ES-I3 (cell line): ENCODE measurements around the gene ERI3.

Experiments used
- H3K36me3 ChIP-seq: 2 replicates; pipeline ENCODE4 v1.6.1; 2013; ENCODE audit warnings: mild to moderate bottlenecking, low read length, control low read depth, moderate library complexity; ENCODE audit not compliant: insufficient read depth
- H3K4me1 ChIP-seq: 2 replicates; pipeline ENCODE4 v1.6.1; 2013; ENCODE audit warnings: mild to moderate bottlenecking, control low read depth, low read length; ENCODE audit not compliant: insufficient read depth
- H3K9ac ChIP-seq: 2 replicates; pipeline ENCODE4 v1.6.1; 2013; ENCODE audit warnings: low read depth, mild to moderate bottlenecking, low read length, moderate library complexity
- H3K9me3 ChIP-seq: 2 replicates; pipeline ENCODE4 v1.6.1; 2013; ENCODE audit warnings: mild to moderate bottlenecking, low read length, moderate library complexity; ENCODE audit not compliant: control insufficient read depth, insufficient read depth

Gene ERI3

DNA sequence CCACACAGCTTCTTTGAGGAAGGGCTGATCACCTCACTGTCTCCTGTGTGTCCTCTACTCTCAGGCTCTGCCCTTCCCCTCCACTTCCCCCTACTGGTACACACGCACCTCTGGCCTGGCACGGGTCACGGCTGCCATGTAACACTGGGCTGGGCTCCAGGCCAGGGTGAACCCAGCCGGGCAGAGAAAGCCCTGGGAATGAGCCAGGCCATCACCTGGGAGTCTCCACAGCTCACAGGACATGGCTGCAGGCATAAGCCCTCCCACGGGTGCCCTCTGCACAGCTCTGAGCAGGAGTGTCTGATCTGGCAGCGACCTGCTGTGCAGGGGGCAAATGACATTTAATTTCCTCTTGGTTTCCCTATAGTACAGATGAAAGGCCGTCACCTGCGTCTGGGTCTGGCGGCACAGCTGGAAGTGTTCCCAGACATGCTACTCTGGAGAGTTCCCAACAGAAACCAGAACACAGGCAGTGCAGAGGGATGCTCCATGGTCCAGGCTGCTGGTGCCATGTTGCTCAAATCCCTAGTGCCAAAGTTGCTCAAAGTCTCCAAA lies 61.2 kb downstream of the ERI3 start:
- Histone ChIP-seq H3K9me3 (no peaks in the 10 kb centered on the region), H3K36me3 (no peaks in the 10 kb centered on the region; the same call in none of the 2 replicates), H3K9ac (no peak overlapping the region), H3K4me1 (no peaks in the 10 kb centered on the region)

DNA sequence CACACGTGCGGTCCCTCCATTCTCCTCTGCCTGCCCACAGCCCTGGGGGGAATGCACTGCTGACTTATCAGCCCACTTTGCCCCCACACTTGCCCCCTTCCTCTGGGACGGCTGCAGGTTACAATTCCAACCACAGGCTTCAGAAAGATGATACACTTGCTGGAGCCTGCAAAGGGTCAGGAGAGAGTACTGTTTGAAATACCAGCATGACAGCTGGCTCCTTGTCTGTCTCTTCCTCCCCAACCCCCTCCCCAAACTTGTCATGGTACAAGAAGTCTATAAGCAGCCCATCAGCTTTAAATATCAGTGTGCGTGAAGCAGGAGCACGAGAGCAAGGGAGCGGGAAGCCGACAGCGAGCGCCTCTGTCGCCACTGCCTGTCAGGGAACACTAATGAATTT lies 62.4 kb downstream of the ERI3 start:
- Histone ChIP-seq H3K9ac (no peak overlapping the region), H3K4me1 (no peaks in the 10 kb centered on the region), H3K9me3 (no peaks in the 10 kb centered on the region), H3K36me3 (no peaks in the 10 kb centered on the region; the same call in none of the 2 replicates)

DNA sequence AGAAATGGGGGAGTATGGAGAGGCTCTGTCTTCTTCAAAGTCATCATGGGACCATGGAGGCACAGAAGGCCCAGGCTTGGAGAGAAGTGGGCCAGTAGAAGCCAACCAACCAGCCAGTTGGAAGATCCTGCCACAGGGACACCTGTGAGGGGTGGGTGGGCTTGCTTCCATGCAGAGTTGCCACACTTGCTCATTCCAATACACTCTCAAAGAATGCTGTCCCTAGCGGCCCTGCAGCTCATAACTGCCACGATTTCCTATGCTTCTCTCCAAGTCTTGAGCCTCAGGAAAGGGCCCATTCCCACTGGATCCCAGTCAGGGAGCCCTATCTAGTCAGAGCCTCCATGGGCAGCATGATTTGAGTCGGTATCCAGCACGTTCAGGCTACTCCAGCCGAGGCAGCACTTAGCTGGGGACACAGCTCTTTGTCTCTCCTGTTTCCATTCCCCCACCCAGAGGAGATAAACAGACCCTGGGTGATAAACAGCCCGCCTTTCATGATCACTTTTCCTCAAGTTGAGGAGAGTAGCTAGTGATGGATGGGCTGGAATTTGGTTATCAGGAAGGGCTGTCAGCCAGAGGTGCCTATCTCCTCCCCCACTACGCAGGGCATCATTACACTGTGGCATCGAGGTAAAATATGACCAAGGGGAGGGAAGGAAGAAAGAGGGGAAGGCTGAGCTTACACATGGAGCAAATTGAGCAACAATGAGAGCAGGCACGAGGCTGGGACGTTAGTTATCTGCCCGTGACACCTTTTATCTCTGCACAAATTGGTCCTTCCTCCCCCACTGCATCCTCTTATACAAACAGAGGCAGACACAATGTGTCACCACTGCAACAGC lies 64.6 kb downstream of the ERI3 start:
- Histone ChIP-seq H3K4me1 (no peaks in the 10 kb centered on the region), H3K9me3 (no peaks in the 10 kb centered on the region), H3K9ac (no peak overlapping the region), H3K36me3 (no peaks in the 10 kb centered on the region; the same call in none of the 2 replicates)

DNA sequence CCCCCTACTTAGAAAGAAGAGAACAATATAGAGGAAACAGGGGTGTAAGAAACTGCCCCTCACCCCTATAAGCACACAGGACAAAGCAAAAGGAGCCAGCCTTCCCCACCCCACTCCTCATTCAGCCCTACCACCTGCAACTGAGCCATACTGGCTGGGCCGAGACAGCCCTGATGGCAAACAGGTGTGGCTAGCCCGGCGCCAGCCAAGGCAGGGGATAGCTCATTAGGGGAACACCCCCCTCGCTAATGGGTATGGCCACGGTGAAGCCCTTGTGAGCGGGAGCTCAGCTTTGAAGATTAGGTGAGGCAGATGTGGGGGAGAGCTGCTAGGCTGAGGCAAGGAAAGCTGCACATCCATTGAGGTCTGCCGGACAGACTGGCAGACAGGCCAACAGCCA lies 65.5 kb downstream of the ERI3 start:
- Histone ChIP-seq H3K4me1 (no peaks in the 10 kb centered on the region), H3K9me3 (no peaks in the 10 kb centered on the region), H3K9ac (no peak overlapping the region), H3K36me3 (no peaks in the 10 kb centered on the region; the same call in 1 of the 2 replicates)

DNA sequence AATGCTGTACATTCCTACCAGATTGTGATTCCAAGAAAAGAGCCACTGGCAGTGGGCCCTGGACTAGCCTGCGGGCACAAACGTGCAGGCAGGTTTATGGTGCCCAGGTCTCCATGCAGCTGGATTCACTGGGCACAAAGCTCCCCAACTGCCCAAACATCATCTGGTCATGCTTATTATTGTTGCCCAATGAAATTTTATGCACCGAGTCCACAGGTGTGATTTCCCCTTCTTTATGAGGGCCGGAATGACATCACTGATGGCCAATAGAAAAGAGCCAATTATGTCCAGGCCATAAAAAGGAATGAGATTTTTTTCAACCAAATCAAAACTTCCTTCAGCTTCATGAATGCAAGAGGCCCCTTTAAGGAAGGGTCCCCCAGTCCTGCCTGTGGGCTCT lies 66.2 kb downstream of the ERI3 start:
- Histone ChIP-seq H3K36me3 (no peaks in the 10 kb centered on the region; the same call in 1 of the 2 replicates), H3K4me1 (no peaks in the 10 kb centered on the region), H3K9ac (no peak overlapping the region), H3K9me3 (no peaks in the 10 kb centered on the region)

DNA sequence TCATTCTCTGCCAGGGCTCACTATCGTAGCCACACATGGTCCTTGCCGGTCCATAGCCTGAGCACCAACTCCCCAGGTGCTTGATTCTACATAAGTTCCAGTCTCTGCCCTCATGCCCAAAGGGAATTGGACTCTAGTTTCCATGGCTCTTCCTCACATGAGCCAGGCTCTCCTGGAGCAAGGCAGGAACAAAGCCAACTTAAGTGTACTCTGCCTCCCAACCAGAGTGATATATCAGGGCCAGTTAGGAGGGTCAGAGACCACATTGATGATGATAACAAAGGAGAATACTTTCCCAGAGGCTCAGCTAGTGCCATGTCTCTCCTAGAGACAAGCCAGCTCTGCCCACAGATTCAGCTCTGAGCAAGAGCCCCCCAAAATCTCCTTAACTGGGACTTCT lies 70.9 kb downstream of the ERI3 start:
- no peaks in the 10 kb centered on the region; the same call in 1 of the 2 replicates for H3K36me3 ChIP-seq
- no peaks in the 10 kb centered on the region for H3K4me1 ChIP-seq
- no peaks in the 10 kb centered on the region for H3K9me3 ChIP-seq

DNA sequence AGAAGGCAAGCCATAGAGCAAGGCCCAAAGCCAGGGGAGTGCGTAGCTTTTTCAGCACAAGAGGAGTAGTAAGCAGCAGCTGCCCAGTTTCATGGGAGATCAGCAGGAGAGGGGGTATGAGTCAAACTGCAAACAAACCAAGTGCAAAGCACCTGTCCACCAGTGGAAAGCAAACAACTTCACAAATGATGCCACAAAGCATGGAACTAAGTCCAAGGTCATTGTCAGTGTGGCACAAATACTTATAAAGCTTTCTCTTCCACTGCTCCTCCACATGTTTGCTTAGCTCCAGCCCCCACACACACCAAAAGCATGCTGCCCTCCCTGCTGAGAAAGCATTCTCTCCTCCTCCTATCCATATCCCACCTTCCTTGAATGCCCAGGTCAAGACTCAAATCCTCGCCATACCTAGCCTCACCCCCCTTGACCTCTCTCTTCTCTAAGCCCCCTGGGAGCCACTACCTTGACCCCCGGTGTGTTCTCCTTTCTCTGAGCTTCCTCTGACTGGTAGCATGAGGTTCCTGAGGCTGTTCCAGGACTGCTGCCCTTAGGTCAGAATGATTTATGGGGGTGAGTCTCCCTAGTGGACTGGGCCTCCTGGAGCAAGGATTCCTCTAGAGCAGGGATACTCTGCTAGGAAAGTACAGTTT lies 71.4 kb downstream of the ERI3 start:
- Histone ChIP-seq H3K36me3 (no peaks in the 10 kb centered on the region; the same call in 1 of the 2 replicates), H3K4me1 (no peaks in the 10 kb centered on the region), H3K9ac (no peak overlapping the region), H3K9me3 (no peaks in the 10 kb centered on the region)

More for the DNA sequence above, 70.9 kb downstream of the ERI3 start:
- H3K9ac ChIP-seq: no peak overlapping the region

DNA sequence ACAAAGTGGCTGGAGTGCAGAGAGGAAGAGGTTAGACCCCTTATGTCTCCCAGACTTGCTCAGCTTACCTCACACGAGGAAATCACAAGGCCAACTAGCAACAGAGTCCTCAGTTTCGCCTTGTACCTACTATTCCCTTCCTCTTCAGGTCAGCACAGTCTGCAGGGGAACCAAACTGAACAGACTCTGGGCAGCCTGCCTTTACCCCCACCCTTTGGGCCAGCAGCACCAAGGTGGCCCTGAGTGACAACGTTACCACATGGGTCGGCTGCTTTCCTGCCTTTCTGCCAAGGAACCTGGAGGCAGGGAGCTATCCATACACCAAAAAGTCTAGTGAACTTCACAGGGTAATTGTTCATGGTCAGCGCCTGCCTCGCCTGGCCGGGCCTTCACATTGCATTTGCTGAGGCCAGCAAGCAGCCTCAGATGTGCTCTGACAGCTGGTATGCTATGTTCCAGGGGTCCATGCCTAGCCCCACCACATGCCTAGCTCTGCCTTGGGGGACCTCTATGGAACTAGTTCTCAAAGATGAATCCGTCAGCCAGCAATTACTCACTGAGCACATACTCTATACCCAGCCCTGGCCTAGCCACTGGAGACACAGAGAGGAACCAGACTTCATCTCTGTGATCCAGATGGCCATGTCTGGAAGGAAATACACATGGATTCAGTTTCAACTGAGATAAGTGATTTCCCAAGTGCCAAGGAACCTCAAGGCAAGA lies 72.2 kb downstream of the ERI3 start:
- Histone ChIP-seq H3K9ac (no peak overlapping the region), H3K9me3 (no peaks in the 10 kb centered on the region), H3K4me1 (no peaks in the 10 kb centered on the region), H3K36me3 (no peaks in the 10 kb centered on the region)

DNA sequence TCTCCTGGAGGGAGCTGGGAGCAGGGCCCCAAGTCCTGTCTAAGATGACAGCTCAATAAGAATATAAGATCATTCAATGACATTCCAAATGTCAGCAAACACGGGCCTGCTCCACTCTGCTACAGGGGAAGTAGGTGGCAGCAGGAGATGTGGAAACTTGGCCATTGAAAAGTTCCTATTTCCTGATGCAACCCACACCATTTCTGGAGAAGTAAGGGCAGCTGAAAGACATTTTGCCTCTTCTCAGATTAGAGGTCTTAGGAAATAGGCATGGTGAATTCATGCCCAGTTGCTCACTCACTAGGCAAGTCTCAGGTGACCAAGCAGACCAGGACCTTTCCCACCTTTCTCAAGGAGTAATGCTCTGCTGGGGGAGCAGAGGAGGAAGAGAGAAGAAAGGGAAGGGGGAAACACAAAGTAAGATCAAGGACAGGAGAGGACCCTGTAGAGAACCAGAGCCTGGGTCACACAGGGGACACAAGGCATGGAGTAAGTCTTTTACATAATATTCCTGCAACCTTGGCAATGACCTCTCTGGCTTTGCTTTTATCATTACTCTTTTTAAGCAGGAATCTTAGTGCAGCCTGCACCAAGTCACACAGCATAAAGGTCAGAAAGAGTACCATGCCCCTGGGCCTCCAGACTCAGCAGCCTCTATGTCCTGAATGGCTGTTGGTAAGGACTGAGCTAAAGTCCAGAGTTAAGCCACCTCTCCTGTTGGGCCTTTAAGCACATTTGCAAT lies 72.9 kb downstream of the ERI3 start:
- no peaks in the 10 kb centered on the region for H3K4me1 ChIP-seq
- H3K9ac ChIP-seq: no peak overlapping the region
- no peaks in the 10 kb centered on the region for H3K9me3 ChIP-seq
- no peaks in the 10 kb centered on the region for H3K36me3 ChIP-seq

DNA sequence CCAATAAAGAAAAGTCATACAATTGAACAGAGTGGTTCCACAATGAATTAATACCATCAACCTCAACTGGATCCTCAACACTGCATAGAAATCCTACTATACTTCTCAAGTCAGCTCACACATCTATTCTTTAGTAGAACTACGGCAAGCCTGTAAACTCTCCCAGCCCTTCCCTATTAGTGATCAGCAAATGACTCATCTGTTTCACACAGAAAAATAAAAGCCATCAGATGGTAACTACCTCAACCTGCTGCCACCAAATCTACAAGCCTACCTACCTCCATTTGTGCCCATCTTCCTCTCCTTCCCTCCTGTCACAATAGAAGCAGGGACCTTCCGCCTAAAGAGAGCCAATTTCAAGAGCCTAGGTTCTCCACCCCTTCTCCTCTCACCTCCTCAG lies 78.2 kb downstream of the ERI3 start:
- Histone ChIP-seq H3K9ac (no peak overlapping the region), H3K9me3 (no peaks in the 10 kb centered on the region), H3K4me1 (peaks cover 11% of the 10 kb centered on the region), H3K36me3 (no peaks in the 10 kb centered on the region)

DNA sequence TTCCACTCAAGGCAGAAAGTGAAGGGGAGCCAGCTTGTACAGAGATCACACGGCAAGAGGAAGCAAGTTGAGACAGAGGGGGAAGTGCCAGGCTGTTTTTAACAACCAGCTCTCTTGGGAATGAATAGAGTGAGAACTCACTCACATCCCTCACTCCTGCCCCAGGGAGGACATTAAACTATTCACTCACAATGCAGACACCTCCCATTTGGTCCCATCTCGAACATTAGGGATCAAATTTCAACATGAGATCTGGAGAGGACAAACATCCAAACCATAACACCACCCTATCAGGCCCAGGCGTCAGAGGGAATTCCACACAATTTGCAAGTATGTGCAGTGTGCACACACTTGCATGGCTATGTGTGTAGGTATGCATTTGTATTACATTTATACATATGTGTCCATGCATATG lies 79.1 kb downstream of the ERI3 start:
- Histone ChIP-seq H3K4me1 (peaks cover 11% of the 10 kb centered on the region), H3K36me3 (no peaks in the 10 kb centered on the region), H3K9me3 (no peaks in the 10 kb centered on the region), H3K9ac (no peak overlapping the region)

DNA sequence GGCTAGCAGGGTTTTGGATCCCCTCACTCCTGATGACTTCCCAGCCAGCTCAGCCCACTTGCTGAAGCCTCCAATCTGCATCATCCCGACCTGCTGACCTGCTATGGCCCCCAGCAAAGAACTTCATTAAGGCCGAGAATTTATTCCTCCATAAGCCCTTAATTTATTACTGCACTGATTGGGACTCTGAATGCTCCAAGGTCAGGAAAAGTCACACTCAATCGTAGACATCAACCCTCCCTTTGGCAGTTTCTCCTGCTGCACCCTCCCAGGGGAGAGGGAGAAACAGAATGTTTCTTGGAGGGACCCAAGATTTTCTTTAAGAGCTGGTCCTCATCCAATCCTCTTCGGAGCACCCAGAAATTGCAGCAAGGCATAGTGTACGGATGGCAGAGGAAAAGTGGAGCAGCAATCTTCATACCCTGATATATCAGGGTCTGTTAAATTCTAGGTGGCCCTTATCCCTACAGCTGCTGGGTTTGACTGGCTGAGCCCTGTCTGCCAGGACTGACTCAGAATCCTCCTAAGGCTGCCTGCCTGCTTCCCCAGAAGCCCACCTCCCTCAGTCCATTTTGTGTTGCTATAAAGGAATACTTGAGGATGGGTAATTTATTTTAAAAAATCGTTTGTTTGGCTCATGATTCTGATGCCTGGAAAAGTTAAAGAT lies 79.6 kb downstream of the ERI3 start:
- peaks cover 11% of the 10 kb centered on the region for H3K4me1 ChIP-seq
- no peaks in the 10 kb centered on the region for H3K36me3 ChIP-seq
- no peak overlapping the region for H3K9ac ChIP-seq
- no peaks in the 10 kb centered on the region for H3K9me3 ChIP-seq

DNA sequence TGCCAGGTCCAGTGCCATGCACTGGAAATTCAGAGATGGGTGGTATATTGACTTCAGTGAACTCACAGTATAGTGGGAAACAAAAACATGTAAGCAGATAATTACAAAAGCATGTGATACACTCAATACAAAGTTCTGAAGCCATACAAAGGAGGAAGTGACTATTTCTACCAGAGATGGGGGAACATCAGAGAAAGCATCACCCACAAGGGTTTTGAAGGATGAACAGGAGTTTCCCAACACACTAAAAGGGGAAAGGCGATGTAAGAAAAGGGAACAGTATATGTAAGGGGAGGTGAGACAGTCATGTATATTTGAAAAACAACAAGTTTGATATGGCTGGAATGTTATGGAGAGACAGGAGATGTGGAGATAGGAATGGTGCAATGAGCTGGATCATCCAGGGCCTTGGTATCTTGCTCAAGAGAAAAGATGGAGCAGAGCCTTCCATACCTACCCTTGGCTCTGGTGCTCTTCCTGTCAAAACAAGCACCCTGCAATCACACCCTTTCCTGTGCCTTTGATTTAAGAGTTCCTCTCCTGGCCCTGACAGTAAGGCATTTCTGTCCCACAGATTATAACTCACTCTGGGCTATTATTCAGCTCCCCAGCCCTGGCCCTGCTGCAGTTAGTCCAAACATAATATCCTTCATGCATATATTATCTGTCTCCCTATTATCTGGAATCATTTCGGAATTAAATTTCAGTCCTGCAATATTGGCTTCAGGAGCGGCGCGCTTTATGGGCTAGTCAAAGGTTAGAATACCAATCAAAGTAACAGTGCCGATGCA lies 81.3 kb downstream of the ERI3 start:
- H3K4me1 ChIP-seq: peaks cover 11% of the 10 kb centered on the region

More for the DNA sequence above, 81.3 kb downstream of the ERI3 start:
- Histone ChIP-seq H3K9ac (no peak overlapping the region), H3K36me3 (no peaks in the 10 kb centered on the region), H3K9me3 (no peaks in the 10 kb centered on the region)
